T-helper 2 cell (primary cell): ENCODE results near the gene SLCO4C1.
"Not testable (repeated sequence)": the region's sequence is repeated elsewhere in the genome, so short reads cannot be mapped to it uniquely, and the experiment has no call there.

Experiments
- DNase-seq, 5 experiments: peaks; one replicate each; pipeline versions ENCODE4 v3.0.0 to v3.0.0-alpha.2; 2012 to 2022
- total RNA-seq, 2 donors: gene quantifications; one replicate each; lab custom pipeline; 2026; lab: John Stamatoyannopoulos, UW

SLCO4C1 gene
- total RNA-seq = 0 to 0.07 reads per million in 2 donors

GRCh38 chr5:102296178-102296817 lies at the start of gene SLCO4C1:
Gene SLCO4C1, minus strand, starts transcription at chr5:102296284. Its CDS starts 22 bp downstream, at chr5:102296262.
- peak; percentile 23 to 73 (median 31) for DNase-seq

GRCh38 chr5:102341681-102342288 lies 45.7 kb upstream of the SLCO4C1 start:
- DNase-seq = no peak

- no peak for DNase-seq
These were observed 28.6 kb upstream of the SLCO4C1 start for GRCh38 chr5:102324714-102325113.

- not testable (repeated sequence) for DNase-seq
These were observed 22.7 kb upstream of the SLCO4C1 start for GRCh38 chr5:102318801-102319200.

DNA sequence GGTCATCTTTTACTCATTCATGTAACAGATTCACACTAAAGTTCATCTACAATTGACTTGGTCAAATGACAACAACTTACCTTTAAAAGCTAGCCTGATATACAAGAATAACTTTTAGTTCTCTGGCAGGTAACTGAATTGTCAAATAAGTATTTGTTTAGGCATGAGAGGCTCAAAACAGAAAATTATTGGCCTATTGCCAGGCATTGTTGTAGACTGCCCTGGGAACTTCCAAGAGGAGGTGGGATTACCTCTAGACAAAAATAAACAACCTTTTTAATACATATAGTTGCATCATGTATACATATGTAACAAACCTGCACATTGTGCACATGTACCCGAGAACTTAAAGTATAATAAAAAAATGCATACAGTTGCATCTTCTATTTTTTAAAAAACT lies 18.2 kb upstream of the SLCO4C1 start:
- DNase-seq = no peak

DNA sequence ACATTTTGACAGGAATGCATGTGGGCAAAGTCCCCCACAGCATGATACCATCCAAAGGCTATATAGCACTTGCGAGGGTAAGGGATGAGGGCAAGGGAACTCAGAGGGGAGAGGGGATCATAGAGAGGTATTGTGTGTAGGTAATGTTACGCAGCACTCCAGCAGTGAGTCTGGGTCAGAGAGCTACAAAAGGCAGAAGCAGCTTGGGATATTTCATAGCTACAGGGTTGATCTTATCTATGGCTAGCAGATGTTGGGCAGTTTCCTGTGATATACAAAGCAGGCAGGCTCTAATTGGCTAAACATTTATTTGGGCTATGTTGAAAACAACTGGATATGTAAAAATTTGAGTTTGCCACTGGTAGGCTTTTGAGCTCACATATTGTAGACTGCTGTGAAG lies 17.8 kb upstream of the SLCO4C1 start:
- no peak for DNase-seq

DNA sequence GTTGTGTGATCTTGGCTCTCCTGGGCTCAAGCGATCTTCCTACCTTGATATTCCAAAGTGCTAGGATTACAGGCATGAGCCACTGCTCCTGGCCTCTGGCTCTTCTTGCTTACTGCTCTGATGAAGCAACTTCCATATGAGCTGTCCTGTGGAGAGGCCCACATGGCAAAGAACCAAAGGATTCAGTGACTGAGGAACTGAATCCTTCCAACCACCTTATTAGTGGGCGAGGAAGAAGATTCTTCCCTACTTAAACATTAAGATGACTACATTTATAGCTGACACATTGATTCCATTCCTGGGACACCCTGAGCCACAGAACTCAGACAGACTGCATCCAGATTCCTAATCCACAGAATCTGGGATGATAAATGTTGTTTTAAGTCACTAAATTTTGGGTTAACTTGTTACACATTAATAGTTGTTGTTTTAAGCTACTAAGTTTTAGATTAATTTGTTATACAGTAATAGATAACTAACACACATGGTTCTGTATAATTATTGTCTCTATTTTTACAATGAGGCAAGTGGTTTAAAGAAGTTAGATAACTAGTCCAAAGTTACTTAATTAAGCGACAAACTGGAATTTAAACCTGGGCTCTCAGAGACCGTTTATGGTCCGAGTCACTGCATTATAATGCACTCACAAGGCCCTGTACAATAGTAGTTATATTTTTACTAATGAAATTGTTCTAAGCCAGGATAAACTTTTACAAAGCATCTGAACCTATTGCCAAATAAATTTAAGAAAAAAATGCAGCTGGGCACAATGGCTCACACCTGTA lies 16.7 kb upstream of the SLCO4C1 start:
- DNase-seq = no peak

GRCh38 chr5:102309586-102309985 lies 13.5 kb upstream of the SLCO4C1 start:
- DNase-seq = no peak

- no peak for DNase-seq
These were observed 11.1 kb upstream of the SLCO4C1 start for GRCh38 chr5:102307232-102307631.

- no peak for DNase-seq
These were observed 10.0 kb upstream of the SLCO4C1 start for GRCh38 chr5:102306121-102306520.

DNA sequence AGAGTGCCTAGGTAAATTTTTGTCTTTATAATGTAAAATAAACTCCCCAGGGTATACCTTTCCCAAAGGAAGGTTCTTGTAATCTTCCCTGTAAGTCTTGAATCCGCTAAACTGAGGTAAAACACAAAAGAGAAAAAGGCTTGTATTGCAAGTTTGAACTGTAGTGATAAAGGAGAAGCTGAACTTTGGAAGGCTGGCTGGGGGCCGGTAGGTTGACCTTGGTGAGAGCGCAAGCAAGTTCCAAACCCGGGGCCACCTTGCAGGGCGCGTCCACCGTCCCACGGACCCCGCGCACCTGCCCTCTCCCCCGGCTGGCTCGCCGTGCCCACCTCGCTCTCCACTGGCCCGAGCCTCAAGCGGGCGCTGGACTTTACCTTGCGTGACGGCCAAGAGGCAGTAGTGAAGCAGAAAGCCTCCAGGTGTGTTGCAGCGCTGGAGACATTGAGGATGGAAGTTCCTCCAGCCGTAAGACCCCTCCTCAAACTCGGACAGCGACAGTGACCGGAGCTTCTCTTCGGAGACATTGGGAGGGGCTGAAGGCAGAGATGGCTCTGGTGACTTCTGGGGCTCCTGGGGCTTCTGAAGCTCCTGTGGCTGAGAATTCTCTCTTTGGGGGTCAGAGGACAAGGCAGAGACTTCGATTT lies 428 bp downstream of the SLCO4C1 start:
- peak in 1 of 5 experiments; percentile 1 for DNase-seq

DNA sequence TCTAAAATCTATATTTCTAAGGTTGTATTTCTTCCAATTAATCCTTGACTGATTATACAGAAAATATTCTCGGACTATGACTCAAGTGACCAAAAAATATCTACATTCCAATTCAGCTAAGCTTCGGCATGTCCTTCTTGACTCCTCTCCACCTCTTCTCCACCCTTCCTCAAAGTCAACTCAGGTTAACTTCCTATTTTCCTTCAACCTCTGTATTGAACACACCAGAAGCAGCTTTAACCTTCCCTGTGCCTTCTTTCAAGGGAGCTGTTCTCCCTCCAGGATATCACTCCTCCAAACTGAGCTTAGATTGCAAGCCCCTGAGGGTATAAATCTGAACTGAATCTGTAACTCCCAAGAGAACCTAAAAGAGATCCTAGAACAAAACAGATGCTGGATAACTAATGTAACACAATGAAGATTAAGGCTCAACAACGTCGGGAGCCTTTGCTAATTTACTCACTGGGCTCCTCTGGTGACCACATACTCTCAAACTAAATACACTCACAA lies 1.1 kb downstream of the SLCO4C1 start:
- DNase-seq = no peak

- no peak for DNase-seq
These were observed 6.1 kb downstream of the SLCO4C1 start for GRCh38 chr5:102290004-102290403.

- no peak for DNase-seq
These were observed 6.7 kb downstream of the SLCO4C1 start for GRCh38 chr5:102289251-102289899.

- no peak for DNase-seq
These were observed 7.5 kb downstream of the SLCO4C1 start for GRCh38 chr5:102288630-102289029.

DNA sequence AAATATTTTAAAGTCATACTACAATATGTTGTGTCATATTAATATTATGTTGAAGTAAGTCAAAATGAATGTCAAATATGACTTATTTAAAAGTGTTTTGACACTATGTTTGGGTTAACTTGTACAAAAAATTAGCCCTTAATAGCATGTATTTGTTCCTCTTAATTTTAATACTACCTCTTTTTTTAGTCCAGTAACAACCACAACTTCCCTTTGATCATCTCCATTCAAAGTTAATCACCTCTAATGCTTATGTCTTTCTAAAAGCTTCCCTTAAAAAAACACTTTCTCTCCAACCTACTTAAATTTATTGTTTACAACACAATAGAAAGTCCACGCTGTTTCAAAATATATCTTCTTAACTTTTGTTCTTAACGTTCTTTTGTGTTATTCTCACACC lies 9.6 kb downstream of the SLCO4C1 start:
- no peak for DNase-seq

GRCh38 chr5:102283102-102283797 lies 12.8 kb downstream of the SLCO4C1 start:
- peak in 1 of 5 experiments; percentile 19 for DNase-seq

DNA sequence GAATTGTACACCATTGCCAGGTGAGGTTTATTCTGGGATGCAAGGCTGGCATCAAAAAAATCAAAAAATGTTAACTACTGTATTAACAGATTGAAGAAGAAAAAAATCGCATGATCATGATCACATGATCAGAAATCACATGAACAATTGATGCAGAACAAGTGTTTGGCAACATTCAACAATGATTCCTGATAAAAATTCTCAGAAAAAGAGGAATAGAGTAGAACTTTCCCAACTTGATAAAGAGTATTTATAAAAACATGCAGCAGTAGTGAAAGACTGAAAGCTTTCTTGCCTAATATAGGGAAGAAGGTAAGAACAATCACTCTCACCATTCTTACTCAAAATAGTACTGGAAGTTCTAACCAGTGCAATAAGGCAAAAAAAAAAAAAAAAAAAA lies 16.4 kb downstream of the SLCO4C1 start:
- DNase-seq = no peak

- DNase-seq = no peak
These were observed 17.9 kb downstream of the SLCO4C1 start for GRCh38 chr5:102278231-102278630.

DNA sequence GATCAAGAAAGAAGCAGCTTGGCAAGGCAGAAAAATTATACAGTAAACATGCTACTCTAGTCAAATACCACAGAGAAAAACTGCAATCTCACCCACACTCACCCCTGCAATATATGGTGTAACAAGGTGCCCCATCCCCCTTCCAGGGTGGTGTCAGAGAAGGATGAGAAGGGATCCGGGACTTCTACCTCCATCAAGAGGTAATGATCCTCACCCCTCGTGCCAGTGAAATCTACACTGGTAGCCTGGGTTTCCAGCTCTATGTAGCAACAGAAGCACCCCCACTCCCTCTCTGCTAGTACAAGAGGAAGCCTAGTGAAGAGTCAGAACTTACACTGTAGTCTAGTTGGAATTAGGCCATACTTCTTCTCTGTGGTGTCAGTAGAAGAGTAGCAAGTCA lies 18.9 kb downstream of the SLCO4C1 start:
- no peak for DNase-seq

DNA sequence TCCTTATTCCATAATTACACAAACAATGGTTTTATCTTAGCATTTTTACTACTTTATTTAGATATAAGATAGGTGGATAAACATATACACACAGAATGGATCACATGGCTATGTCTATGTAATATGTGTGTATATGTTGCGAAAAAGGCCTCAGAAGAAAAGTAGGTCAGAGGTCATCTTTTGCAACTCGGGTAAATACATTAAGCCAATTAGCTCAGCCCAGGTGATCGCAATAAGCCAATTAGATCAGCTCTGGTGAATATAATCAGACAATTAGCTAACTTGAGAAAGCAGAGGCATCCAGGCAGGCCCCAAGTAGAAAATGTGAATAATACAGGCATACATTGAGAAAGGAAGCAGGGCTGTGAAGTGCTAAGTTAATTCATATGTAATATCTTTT lies 24.3 kb downstream of the SLCO4C1 start:
- DNase-seq = no peak

DNA sequence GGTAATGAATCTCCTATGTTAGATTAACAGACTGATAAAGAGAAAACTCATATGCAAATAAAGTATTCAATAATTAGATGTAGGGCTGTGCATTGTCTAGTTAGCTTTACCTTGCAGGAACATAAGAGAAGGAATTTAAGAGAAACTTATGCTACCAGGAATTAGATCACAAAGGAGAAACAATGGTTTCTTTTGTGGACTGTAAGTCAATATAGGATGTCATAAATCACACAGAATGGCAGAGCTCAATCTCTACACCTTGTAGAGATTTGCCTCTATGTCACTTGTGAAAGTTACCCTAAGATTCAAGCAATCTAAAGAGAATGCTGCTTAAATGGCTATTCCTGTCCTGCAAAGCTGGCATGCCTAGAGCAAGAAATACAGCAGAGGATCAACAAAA lies 26.0 kb downstream of the SLCO4C1 start:
- no peak for DNase-seq
